Keratinocyte (primary cell): ENCODE data around the gene SLC9A3. TPM values are rescaled to one million over a fixed set of nuclear protein-coding genes. Genes with fewer than 3 reads are reported as not detected.

Experiments
- DNase-seq: peaks from one replicate; pipeline ENCODE4 v3.0.0-alpha.2; 2011; ENCODE audit warnings: low read depth, missing footprints, low spot score
- FAIRE-seq: peaks from 2 replicates; lab custom pipeline; 2011; peaks lifted over from hg19 to GRCh38; lab: Jason Lieb, UNC
- H2AFZ ChIP-seq: 2 replicates; pipeline ENCODE4 v1.6.0; 2012; ENCODE audit warnings: low read length, control low read depth, inconsistent platforms; ENCODE audit not compliant: control insufficient read depth
- H3K27ac ChIP-seq: 2 replicates; pipeline ENCODE4 v1.5.1; 2011; ENCODE audit warnings: low read length; ENCODE audit not compliant: control insufficient read depth, insufficient read depth
- H3K27me3 ChIP-seq: 3 replicates; pipeline ENCODE4 v1.6.0; 2011; ENCODE audit warnings: low read length; ENCODE audit not compliant: control insufficient read depth, insufficient read depth; ENCODE audit errors: extremely low read depth
- H3K36me3 ChIP-seq, 2 experiments: 2 replicates in 1 of 2; 3 replicates in 1 of 2; pipeline ENCODE4 v1.5.1; 2011; ENCODE audit warnings: low read length in 2 of 2, mild to moderate bottlenecking in 1 of 2; ENCODE audit not compliant: control insufficient read depth in 2 of 2, insufficient read depth in 2 of 2; ENCODE audit errors: extremely low read depth in 1 of 2
- H3K4me1 ChIP-seq: 3 replicates; pipeline ENCODE4 v1.5.1; 2011; ENCODE audit warnings: low read length; ENCODE audit not compliant: control insufficient read depth, insufficient read depth; ENCODE audit errors: extremely low read depth
- H3K4me2 ChIP-seq: 3 replicates; pipeline ENCODE4 v1.6.0; 2011; ENCODE audit warnings: low read depth, low read length; ENCODE audit not compliant: control insufficient read depth, insufficient read depth; ENCODE audit errors: extremely low read depth
- H3K4me3 ChIP-seq, 3 experiments: fragments of 200-600 bp in 1 of 3; sonication (generic) in 1 of 3; 2 replicates in 2 of 3; 3 replicates in 1 of 3; pipeline ENCODE4 v1.5.1; 2011 to 2016; ENCODE audit warnings: low read length in 3 of 3, mild to moderate bottlenecking in 3 of 3, control low read depth in 2 of 3, inconsistent platforms in 1 of 3, low read depth in 1 of 3, mixed read lengths in 1 of 3, mixed run types in 1 of 3, moderate library complexity in 1 of 3; ENCODE audit not compliant: control insufficient read depth in 2 of 3, insufficient read depth in 2 of 3; ENCODE audit errors: extremely low read depth in 1 of 3
- H3K79me2 ChIP-seq: 2 replicates; pipeline ENCODE4 v1.6.0; 2012; ENCODE audit warnings: low read length; ENCODE audit not compliant: control insufficient read depth, insufficient read depth
- H3K9ac ChIP-seq: 3 replicates; pipeline ENCODE4 v1.6.0; 2011; ENCODE audit warnings: low read length; ENCODE audit not compliant: control insufficient read depth, insufficient read depth; ENCODE audit errors: extremely low read depth
- H3K9me1 ChIP-seq: 3 replicates; pipeline ENCODE4 v1.6.0; 2011; ENCODE audit warnings: low read length; ENCODE audit not compliant: control insufficient read depth, insufficient read depth; ENCODE audit errors: extremely low read depth
- H3K9me3 ChIP-seq: 2 replicates; pipeline ENCODE4 v1.5.1; 2012; ENCODE audit warnings: low read depth, low read length; ENCODE audit not compliant: control insufficient read depth
- H4K20me1 ChIP-seq: 3 replicates; pipeline ENCODE4 v1.6.0; 2011; ENCODE audit warnings: low read length; ENCODE audit not compliant: control insufficient read depth, insufficient read depth; ENCODE audit errors: extremely low read depth
- EZH2 ChIP-seq: IDR thresholded peaks from one replicate; pipeline ENCODE4 v1.6.1; 2012; ENCODE audit warnings: inconsistent platforms, mild to moderate bottlenecking, low read length, moderate library complexity
- dilution Hi-C: fragments of 300-500 bp; cut with MboI; formaldehyde crosslinking; loops from one replicate; pipeline ENCODE4 v1.7.0; 2020; ENCODE audit warnings: low sequenced_read_pairs; ENCODE audit not compliant: extremely low pct_ligation_motif_present
- polyA plus RNA-seq, 5 experiments: library from polyadenylated mRNA; depleted of rRNA in 3 of 5; stranded (reverse) in 3 of 5; stranded (forward) in 1 of 5; unstranded in 1 of 5; fragments of >200 nt; gene quantifications; 1 replicate in 1 of 5; 2 replicates in 3 of 5; 3 replicates in 1 of 5; pipeline versions ENCODE4 v1.2.1 to v1.2.3, GENCODE V29; 2011 to 2012; ENCODE audit warnings: missing spikeins in 2 of 5, low read depth in 1 of 5, low replicate concordance in 1 of 5
- TF ChIP-seq, protein P1 (sequence below), 3 experiments: IDR thresholded peaks in 1 of 3; conservative IDR thresholded peaks in 1 of 3; optimal IDR thresholded peaks in 1 of 3; 2 replicates in 2 of 3; 3 replicates in 1 of 3; pipeline versions ENCODE3 to v1.5.1; 2011; ENCODE audit warnings: low read length in 3 of 3, mild to moderate bottlenecking in 3 of 3, moderate library complexity in 2 of 3, control low read depth in 1 of 3, inconsistent platforms in 1 of 3; ENCODE audit not compliant: insufficient read depth in 2 of 3; ENCODE audit errors: extremely low read depth in 1 of 3

The SLC9A3 gene
- polyA plus RNA-seq, 1 donor (not counting 4 experiments of a cell fraction or from before 2014, with no cell fraction given): 0.55 TPM

DNA sequence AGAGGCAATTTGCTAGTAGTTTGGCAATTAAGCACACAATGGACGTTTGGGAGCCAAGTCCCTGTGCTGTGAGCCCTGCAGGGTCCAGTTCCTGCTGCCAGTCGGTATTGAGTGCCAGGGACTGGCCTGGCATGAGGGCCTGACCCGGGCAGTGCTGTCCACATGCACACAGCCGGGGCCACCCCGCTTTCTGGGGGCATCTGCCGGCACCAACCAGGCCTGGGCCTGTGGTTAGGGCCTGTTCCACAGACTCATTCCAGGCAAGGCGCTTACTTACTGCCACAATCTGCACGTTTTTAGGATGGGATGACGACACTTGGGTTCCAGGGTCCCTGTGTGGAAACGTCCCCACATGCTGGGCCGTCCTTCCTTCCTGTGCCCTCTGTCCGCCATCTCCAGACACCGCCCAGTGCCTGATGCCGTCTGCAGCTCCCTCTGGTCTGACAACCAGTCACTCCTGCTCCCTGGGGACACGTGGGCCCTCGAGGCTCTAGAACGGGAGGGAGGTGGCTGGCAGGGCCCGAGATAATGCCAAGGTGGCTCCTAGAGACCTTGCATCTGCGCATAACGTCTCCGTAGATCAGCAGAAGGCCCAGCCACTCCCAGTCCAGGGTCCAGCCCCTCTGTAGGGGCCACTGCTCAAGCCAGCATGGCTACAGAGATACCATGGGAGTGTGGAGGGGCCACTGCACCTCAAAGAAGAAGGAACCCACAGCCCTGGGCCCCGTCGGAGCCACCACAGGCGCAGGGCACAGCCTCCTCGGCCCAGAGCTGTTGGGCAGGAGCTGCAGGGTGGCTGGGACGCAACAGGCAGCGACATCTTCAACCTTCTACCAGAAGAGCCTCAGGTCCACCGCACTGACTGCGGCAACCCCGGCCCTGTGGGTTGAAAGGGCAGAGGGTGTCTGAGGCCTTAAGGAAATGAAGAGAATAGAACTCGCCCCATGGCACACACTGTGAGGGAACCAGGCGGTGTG lies 24.7 kb downstream of the SLC9A3 start:
- peaks cover 6% of the 10 kb centered on the region for H3K4me1 ChIP-seq
- DNase-seq (no peak), FAIRE-seq (no peak)
- H3K27ac ChIP-seq: no peak overlapping the region
- H3K9me1 ChIP-seq: no peaks in the 10 kb centered on the region
- H3K4me2 ChIP-seq: no peak overlapping the region
- H4K20me1 ChIP-seq: no peaks in the 10 kb centered on the region
- H3K36me3 ChIP-seq: no peaks in the 10 kb centered on the region
- dilution Hi-C loops: no loop called here
- no peaks in the 10 kb centered on the region for H3K9me3 ChIP-seq
- H3K4me3 ChIP-seq: no peak overlapping the region
- no peak overlapping the region for H3K9ac ChIP-seq
- peaks cover 24% of the 10 kb centered on the region for H3K27me3 ChIP-seq
- TF ChIP-seq, protein P1, sequence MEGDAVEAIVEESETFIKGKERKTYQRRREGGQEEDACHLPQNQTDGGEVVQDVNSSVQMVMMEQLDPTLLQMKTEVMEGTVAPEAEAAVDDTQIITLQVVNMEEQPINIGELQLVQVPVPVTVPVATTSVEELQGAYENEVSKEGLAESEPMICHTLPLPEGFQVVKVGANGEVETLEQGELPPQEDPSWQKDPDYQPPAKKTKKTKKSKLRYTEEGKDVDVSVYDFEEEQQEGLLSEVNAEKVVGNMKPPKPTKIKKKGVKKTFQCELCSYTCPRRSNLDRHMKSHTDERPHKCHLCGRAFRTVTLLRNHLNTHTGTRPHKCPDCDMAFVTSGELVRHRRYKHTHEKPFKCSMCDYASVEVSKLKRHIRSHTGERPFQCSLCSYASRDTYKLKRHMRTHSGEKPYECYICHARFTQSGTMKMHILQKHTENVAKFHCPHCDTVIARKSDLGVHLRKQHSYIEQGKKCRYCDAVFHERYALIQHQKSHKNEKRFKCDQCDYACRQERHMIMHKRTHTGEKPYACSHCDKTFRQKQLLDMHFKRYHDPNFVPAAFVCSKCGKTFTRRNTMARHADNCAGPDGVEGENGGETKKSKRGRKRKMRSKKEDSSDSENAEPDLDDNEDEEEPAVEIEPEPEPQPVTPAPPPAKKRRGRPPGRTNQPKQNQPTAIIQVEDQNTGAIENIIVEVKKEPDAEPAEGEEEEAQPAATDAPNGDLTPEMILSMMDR (optimal IDR thresholded peaks at IDR 0.05 in 1 of 3, IDR thresholded peaks at IDR 0.05 in 1 of 3, conservative IDR thresholded peaks at IDR 0.05 in 1 of 3; ENCODE audit: extremely low read depth in 1 of 3, insufficient read depth in 2 of 3, low read length in 3 of 3): no peak
- no peak for TF ChIP-seq EZH2
- H3K79me2 ChIP-seq: no peaks in the 10 kb centered on the region
- H2AFZ ChIP-seq: no peak overlapping the region

DNA sequence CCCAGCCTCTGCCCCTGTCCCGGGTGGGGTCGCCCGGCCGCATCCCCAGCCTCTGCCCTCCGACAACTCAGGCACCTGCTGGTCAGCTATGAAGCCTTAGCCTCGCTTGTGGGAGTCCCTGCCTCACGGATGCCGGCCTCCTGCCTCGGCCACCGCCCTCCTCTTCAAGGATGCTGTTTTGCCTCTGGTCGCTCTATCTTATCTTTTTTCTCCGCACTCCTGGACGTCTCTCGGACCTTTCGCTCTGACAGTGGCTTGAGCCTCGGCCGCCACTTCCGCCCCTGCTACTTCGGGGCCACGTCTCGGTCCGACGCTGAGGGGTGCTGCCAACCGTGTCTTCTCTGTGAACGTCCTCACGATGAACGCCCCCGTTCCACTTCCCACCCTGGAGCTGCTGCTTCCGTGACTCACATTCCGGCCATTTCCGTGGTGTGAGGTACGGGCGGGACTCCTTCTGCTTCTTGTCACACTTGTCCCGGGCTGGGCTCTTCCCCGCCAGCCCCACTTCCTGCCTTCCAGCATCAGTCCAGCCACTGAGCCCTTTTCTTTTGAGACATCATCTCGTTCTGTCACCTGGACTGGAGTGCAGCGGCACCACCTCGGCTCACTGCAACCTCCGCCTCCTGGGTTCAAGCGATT lies 26.3 kb downstream of the SLC9A3 start:
- TF ChIP-seq EZH2: no peak
- TF ChIP-seq, protein P1 (optimal IDR thresholded peaks at IDR 0.05 in 1 of 3, IDR thresholded peaks at IDR 0.05 in 1 of 3, conservative IDR thresholded peaks at IDR 0.05 in 1 of 3; ENCODE audit: extremely low read depth in 1 of 3, insufficient read depth in 2 of 3, low read length in 3 of 3): no peak
- dilution Hi-C loops: no loop called here
- H3K4me2 ChIP-seq: no peak overlapping the region
- no peak overlapping the region for H2AFZ ChIP-seq
- H3K79me2 ChIP-seq: no peaks in the 10 kb centered on the region
- peaks cover 6% of the 10 kb centered on the region for H3K4me1 ChIP-seq
- H3K27me3 ChIP-seq: peaks cover 24% of the 10 kb centered on the region
- H3K9me3 ChIP-seq: no peaks in the 10 kb centered on the region
- H4K20me1 ChIP-seq: no peaks in the 10 kb centered on the region
- H3K36me3 ChIP-seq: no peaks in the 10 kb centered on the region
- H3K4me3 ChIP-seq: no peak overlapping the region
- H3K27ac ChIP-seq: no peak overlapping the region
- FAIRE-seq (no peak), DNase-seq (no peak)
- H3K9ac ChIP-seq: no peak overlapping the region
- H3K9me1 ChIP-seq: no peaks in the 10 kb centered on the region
